SHP77 treated with DMSO at 0.1 percent for 48 hours (cell line): ENCODE measurements around the gene CRTAP.
"Not testable (repeated sequence)": the region's sequence is repeated elsewhere in the genome, so short reads cannot be mapped to it uniquely, and the experiment has no call there.

Experiments used
- DNase-seq: peaks from one replicate; lab custom pipeline; 2025; lab: John Stamatoyannopoulos, UW

Gene CRTAP

DNA sequence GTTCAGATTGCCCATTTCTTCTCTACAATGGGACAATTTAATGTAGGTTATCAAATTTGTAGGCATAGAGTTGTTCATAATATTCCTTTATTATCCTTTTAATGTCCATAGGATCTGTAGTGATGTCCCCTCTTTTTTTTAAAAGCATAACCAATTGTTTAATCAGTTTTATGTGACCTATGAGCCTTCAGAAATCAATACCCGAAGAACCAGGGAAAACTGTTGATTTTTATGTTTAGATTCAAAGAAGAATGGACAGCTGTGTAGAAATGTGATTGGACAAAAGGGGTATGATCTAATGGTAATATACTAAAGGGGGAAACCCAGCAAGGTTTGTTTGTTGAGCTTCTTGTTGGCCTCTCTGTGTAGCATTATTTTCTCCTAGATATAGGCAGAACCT is 65.3 kb downstream of the CRTAP start:
- no peak for DNase-seq

DNA sequence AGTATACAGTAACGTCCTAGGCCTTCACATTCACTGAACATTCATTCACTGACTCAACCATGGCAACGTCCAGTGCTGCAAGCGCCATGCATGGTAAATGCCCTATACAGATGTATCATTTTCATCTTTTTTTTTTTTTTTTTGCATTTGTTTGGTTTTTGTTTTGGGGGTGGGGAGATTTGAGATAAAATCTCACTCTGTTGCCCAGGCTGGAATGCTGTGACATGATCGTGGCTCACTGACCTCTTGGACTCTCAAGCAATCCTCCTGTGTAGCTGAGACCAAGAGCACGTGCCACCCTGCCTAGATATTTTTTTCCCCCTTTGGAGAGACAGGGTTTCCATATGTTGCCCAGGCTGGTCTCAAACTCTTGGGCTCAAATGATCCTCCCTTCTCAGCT is 67.4 kb downstream of the CRTAP start:
- DNase-seq: no peak

DNA sequence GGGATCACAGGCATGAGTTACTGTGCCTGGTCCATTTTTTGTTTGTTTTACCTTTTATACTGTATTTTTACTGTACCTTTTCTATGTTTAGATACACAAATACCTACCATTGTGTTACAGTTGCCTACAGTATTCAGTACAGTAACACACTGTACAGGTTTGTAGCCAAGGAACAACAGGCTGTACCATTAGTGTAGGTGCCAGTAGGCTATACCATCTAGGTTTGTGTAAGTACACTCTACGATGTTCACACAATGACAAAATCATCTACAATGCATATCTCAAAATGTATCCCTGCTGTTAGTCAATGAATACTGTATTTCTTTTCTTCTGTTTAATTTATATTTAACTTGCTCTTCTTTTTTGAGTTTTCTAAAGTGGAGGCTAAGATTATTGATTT is 67.8 kb downstream of the CRTAP start:
- DNase-seq: not testable (repeated sequence)

DNA sequence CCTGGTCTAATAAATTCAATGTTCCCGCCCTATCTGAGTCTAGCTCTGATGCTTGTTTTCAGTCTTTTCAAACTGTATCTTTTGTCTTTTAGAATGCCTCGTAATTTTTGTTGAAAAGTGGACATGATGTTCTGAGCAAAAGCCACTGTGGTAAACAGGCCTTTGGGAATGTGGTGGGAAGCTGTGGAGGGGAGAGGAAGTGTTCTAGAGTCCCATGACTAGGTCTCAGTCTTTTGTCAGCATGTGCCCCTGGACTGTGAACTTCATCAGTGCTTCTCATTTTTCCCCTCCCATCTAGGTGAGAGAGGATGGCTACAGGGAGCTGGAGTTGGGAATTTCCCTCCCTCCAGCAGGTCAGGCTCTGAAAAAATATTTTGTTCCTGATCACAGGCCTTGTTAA is 71.0 kb downstream of the CRTAP start:
- DNase-seq: no peak

DNA sequence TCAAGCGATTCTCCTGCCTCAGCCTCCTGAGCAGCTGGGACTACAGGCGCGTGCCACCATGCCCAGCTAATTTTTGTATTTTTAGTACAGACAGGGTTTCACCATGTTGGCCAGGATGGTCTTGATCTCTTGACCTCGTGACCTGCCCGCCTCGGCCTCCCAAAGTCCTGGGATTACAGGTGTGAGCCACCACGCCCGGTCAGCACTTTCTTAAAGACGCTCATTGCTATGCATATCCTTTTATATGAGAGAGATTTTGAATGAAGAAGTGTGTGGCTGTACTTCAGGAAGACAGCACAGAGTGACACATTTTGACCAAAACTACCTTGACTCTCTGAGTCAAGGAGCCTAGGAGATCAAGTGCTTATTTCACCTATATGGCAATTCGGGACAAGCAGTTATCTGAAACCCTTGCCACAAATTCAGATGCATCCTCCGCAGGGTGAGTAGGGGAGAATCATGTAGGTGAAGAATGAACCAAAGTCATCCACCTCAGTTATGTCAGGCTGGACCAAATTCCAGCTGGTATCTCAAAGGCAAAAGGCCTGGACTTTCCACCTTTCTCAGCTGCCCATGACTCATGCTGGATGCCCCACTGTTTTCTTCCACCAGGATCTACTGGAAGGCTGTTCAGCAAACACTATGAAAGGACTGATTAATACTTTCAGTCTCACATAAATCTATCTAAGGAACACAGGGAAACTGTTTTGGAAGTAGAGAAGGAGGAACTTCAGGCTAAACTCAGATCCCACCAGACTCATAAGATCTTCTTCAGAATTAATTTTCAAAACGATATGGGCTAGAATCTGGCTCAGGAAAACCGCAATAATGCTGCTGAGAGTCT is 72.9 kb downstream of the CRTAP start:
- no peak for DNase-seq

DNA sequence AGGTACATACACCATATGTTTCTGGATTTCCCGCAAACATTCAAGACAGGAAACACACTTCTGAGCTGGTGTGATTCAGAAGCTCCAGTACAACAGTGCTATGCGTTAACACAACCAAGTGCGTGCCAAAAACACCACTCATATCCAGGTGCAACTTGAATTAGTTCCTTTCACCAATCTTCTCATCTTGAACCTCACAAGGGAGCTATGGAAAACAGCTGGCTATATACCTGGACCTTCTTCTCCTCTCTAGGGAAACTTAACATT is 73.5 kb downstream of the CRTAP start:
- no peak for DNase-seq

DNA sequence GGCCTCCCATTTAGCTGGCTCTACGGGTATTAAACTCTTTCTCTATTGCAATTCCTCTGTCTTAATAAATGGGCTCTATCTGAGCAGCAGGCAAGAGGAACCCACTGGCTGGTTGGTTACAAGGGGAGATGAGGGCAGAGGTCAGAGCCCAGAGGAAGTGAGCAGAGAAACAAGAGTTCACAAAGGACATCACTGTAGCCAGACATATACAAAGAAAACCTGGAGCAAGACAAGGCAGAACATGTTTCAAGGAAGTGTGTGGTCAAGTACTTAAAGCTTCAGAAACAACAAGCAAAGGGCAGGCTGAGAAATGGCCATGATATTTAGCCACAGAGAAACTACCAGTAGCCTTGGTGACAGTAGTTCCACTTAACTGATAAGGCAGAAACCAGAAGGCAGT is 80.5 kb downstream of the CRTAP start:
- DNase-seq: no peak

DNA sequence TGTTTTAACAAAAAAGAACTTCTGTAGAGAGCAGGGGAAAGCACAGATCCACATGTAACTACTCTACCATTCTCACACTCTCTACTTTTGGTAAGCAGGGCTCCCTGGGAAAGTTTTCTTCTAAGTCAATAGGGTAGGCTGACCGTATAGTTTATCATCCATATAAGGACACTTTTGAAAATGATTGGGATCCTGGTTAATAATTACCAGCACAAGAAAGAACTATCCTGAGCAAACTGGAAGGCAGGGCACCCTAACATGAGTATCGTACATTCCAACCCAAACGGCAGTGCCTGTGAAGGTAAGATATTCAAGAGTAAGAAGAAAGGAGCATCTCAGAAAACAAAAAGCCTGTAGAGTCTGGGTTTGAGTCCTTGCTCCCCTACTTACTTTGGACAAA is 82.7 kb downstream of the CRTAP start:
- DNase-seq: no peak
